ENCODE data around the gene MMP27. TPM values are rescaled to one million over a fixed set of nuclear protein-coding genes. Genes with fewer than 3 reads are reported as not detected.
A peak's percentile ranks its signal among the peaks of the same experiment; 100 is the strongest.

The MMP27 gene
- total and polyA plus RNA-seq, 2 donors (not counting 1 experiment from before 2014, with no cell fraction given): 0.08 to 0.17 TPM

DNA sequence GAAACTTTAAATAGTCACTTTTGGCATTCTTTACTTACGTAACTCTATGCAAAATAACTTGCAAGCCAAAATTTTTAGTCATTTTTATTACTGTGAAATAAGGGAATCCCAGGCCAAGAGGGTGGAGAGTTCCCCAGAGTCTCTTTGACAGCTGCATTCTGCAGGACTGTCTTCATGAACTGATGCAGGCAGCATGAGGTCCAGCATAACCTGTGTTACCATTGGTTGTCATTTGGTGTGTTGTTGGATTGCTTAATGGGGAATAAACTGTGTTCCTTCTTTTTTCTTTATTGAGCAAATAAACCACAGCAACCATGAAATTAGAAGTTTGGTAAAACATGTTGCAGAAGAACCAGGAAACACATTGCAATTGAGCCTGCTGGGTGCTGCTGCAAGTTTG lies 24.6 kb downstream of the MMP27 start:
- H3K9ac ChIP-seq (ENCODE audit: insufficient read depth, low read length): no peak overlapping the region
- H4K20me1 ChIP-seq (ENCODE audit: control insufficient read depth, extremely low read depth, insufficient read depth, low read length): no peaks in the 10 kb centered on the region
- H3K4me3 ChIP-seq (replicated peaks in 1 of 4; ENCODE audit: control extremely low read depth in 1 of 4, insufficient read depth in 1 of 4, low read depth in 3 of 4, low read length in 4 of 4): no peak overlapping the region
- H2AFZ ChIP-seq (ENCODE audit: low read length): no peak overlapping the region
- no peaks in the 10 kb centered on the region for H3K79me2 ChIP-seq (ENCODE audit: control insufficient read depth, insufficient read depth, low read length)
- peak; percentile 12 to 31 for DNase-seq (ENCODE audit: low read depth in 2 of 2)
- H3K4me1 ChIP-seq (ENCODE audit: control insufficient read depth, extremely low read depth, insufficient read depth, low read length): no peaks in the 10 kb centered on the region
- H3K4me2 ChIP-seq (ENCODE audit: extremely low read depth, insufficient read depth, low read length): no peak overlapping the region
- no peak overlapping the region for H3K27ac ChIP-seq (ENCODE audit: insufficient read depth, low read length)
- no peaks in the 10 kb centered on the region for H3K9me3 ChIP-seq (ENCODE audit: control insufficient read depth, insufficient read depth, low read depth, low read length)
- TF ChIP-seq CTCF (conservative IDR thresholded peaks at IDR 0.05 in 1 of 2, IDR thresholded peaks at IDR 0.05 in 1 of 2; ENCODE audit: low read depth in 1 of 2, low read length in 2 of 2) (no peak), EZH2 (IDR thresholded peaks at IDR 0.05; ENCODE audit: low read length, missing control alignments) (no peak)
- no peaks in the 10 kb centered on the region for H3K36me3 ChIP-seq (ENCODE audit: control insufficient read depth, insufficient read depth, low read length)
- no peaks in the 10 kb centered on the region for H3K27me3 ChIP-seq (ENCODE audit: control insufficient read depth, insufficient read depth, low read length)

DNA sequence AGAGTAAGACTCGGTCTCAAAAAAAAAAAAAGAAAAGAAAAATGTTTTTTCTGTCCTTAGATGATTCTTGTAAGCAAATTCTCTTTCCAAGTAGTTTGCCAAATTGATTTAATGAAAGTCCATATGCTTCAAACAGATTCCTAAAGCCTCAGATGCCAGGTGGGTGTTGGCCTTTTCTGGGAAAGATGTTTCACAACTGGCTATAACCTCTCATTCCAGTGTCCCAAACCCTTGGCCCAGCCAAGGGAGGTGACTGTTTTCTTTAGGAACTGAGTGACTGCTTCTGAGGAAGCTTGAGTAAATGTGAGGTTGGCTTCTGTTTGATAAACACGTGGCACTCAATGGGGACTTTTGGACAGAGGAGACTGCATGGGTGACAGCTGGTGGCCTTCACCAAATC lies 27.5 kb downstream of the MMP27 start:
- H3K27me3 ChIP-seq (ENCODE audit: control insufficient read depth, insufficient read depth, low read length): no peaks in the 10 kb centered on the region
- no peak overlapping the region for H3K4me2 ChIP-seq (ENCODE audit: extremely low read depth, insufficient read depth, low read length)
- H3K9ac ChIP-seq (ENCODE audit: insufficient read depth, low read length): no peak overlapping the region
- H3K27ac ChIP-seq (ENCODE audit: insufficient read depth, low read length): no peak overlapping the region
- no peak for DNase-seq (ENCODE audit: low read depth in 2 of 2)
- H3K4me1 ChIP-seq (ENCODE audit: control insufficient read depth, extremely low read depth, insufficient read depth, low read length): no peaks in the 10 kb centered on the region
- no peak overlapping the region for H2AFZ ChIP-seq (ENCODE audit: low read length)
- H3K4me3 ChIP-seq (replicated peaks in 1 of 4; ENCODE audit: control extremely low read depth in 1 of 4, insufficient read depth in 1 of 4, low read depth in 3 of 4, low read length in 4 of 4): no peak overlapping the region
- H3K9me3 ChIP-seq (ENCODE audit: control insufficient read depth, insufficient read depth, low read depth, low read length): no peaks in the 10 kb centered on the region
- TF ChIP-seq EZH2 (IDR thresholded peaks at IDR 0.05; ENCODE audit: low read length, missing control alignments) (no peak), CTCF (conservative IDR thresholded peaks at IDR 0.05 in 1 of 2, IDR thresholded peaks at IDR 0.05 in 1 of 2; ENCODE audit: low read depth in 1 of 2, low read length in 2 of 2) (no peak)
- H3K79me2 ChIP-seq (ENCODE audit: control insufficient read depth, insufficient read depth, low read length): no peaks in the 10 kb centered on the region
- no peaks in the 10 kb centered on the region for H3K36me3 ChIP-seq (ENCODE audit: control insufficient read depth, insufficient read depth, low read length)
- H4K20me1 ChIP-seq (ENCODE audit: control insufficient read depth, extremely low read depth, insufficient read depth, low read length): no peaks in the 10 kb centered on the region

- no peak overlapping the region for H3K9ac ChIP-seq (ENCODE audit: insufficient read depth, low read length)
- no peak overlapping the region for H3K4me2 ChIP-seq (ENCODE audit: extremely low read depth, insufficient read depth, low read length)
- H4K20me1 ChIP-seq (ENCODE audit: control insufficient read depth, extremely low read depth, insufficient read depth, low read length): no peaks in the 10 kb centered on the region
- H2AFZ ChIP-seq (ENCODE audit: low read length): no peak overlapping the region
- no peak overlapping the region for H3K4me3 ChIP-seq (replicated peaks in 1 of 4; ENCODE audit: control extremely low read depth in 1 of 4, insufficient read depth in 1 of 4, low read depth in 3 of 4, low read length in 4 of 4)
- no peak overlapping the region for H3K27ac ChIP-seq (ENCODE audit: insufficient read depth, low read length)
- no peak for DNase-seq (ENCODE audit: low read depth in 2 of 2)
- no peaks in the 10 kb centered on the region for H3K79me2 ChIP-seq (ENCODE audit: control insufficient read depth, insufficient read depth, low read length)
- H3K9me3 ChIP-seq (ENCODE audit: control insufficient read depth, insufficient read depth, low read depth, low read length): no peaks in the 10 kb centered on the region
- H3K27me3 ChIP-seq (ENCODE audit: control insufficient read depth, insufficient read depth, low read length): no peaks in the 10 kb centered on the region
- no peaks in the 10 kb centered on the region for H3K36me3 ChIP-seq (ENCODE audit: control insufficient read depth, insufficient read depth, low read length)
- no peaks in the 10 kb centered on the region for H3K4me1 ChIP-seq (ENCODE audit: control insufficient read depth, extremely low read depth, insufficient read depth, low read length)
- no peak for TF ChIP-seq CTCF (conservative IDR thresholded peaks at IDR 0.05 in 1 of 2, IDR thresholded peaks at IDR 0.05 in 1 of 2; ENCODE audit: low read depth in 1 of 2, low read length in 2 of 2)
- TF ChIP-seq EZH2 (IDR thresholded peaks at IDR 0.05; ENCODE audit: low read length, missing control alignments): no peak
Measured at GRCh38 chr11:102676084-102676483, 29.5 kb downstream of the MMP27 start.
